IPS-NIHi7 (cell line): ENCODE results near the gene TOP1.
"Not testable (repeated sequence)": the region's sequence is repeated elsewhere in the genome, so short reads cannot be mapped to it uniquely, and the experiment has no call there.

Source experiments
- DNase-seq: peaks from one replicate; pipeline ENCODE4 v3.0.0; 2012; ENCODE audit warnings: mixed read lengths; ENCODE audit errors: extremely low spot score

The TOP1 gene

DNA sequence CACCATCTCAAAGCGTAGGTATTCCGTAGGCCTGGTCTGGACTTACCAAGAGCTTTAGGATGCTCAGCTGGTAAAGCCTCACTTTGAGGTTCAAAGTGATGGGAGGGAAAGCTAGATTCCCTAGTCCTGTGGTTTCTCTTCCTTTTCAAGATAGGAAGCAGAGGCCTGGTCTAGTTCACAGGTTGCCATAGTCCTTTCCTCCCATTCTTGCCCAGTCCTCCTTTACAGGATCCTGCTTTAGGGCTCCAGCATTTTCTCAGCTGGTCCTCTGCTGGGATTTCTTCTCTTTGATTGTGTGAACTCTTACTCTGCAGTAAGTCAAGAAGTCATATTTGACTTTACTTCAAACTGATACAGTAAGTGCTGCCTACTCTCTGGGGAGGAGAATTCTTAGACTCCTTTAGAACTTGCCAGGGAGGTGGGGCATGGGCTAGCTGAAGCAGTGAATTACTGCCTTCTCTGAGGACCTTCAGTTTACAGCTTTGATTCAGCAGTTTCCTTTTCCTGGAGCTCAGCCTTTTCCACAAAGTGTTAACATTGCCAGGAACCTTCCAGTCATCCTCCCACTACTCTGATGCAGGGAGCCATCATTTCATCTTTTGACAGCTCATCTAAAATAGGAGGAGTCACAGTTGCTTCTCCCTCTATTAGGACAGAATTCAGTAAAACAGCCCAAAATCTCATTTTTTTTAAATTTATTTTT, 65.9 kb downstream of the TOP1 start:
- DNase-seq: no peak

DNA sequence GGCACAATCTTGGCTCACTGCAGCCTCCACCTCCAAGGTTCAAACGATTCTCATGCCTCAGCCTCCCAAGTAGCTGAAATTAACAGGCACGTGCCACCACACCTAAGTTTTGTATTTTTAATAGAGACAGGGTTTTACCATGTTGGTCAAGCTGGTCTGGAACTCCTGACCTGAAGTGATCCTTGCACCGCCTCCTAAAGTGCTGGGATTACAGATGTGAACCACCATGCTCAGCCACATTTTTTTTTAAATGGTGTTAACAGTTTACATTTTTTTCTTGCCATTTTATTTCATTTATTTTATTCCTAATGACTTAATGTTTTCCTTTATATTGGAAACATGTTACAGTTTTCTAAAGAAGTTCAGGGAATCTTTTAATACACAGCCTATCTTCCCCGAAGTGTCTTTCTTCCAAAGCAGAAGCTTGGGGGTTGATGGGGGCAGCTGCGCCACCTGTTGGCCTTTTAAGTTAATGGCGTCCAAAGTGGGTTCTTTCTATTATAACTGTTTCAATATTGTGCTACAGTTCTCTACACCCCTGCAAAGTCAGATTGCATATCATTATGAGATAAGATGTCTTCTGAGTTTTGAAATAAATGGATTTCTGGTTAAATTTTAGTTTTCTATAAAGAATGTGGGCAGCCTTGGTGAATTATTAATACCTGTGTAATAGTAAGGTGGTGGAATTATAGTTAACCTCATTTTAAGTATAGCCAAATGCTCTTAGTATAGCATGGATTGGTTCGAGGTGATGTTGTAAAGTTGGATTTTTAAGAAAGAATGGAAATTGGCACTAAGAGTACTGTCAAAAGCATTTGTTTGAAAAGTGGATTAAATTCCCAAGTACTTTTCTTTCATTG, 66.7 kb downstream of the TOP1 start:
- peak; percentile 72 for DNase-seq

DNA sequence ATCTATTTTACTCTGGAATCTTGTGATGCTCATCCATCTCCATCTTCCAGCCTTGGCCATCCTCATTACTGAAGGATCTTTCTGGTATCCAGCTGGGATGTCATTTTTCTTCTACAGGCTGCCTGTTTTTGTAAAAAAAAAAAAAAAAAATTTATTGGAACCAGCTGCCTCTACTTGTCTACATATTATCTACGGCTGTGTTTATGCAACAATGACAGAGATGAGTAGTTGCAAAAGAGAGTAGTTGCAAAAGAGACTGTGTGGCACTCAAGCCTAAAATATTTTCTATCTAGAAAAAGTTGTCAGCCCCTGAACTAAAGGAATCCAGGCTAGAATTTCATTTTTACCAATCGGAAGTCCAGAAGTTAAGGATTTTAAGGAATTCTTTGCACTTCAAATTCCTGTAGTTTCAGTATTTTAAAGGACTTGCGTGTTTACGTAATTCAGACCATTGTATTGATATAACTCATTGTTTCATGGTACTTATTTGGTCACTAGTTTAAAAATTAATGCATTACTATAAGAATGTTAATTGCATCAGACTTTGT, 70.2 kb downstream of the TOP1 start:
- no peak for DNase-seq

DNA sequence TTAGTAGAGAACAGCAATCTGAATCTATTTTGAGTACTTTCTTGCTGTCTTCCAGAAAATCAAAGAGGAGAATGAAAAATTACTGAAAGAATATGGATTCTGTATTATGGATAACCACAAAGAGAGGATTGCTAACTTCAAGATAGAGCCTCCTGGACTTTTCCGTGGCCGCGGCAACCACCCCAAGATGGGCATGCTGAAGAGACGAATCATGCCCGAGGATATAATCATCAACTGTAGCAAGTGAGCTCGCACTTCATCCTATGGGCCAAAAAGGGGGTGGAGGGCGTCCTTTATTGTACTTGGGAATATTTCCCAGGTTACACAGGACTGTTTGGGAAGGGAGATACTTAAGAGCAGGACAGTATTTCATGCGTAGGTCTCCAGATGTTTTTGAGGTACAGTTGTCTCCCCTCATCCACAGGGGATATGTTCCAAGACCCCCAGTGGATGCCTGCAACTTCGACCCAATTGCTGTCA, 71.4 kb downstream of the TOP1 start:
- no peak for DNase-seq

DNA sequence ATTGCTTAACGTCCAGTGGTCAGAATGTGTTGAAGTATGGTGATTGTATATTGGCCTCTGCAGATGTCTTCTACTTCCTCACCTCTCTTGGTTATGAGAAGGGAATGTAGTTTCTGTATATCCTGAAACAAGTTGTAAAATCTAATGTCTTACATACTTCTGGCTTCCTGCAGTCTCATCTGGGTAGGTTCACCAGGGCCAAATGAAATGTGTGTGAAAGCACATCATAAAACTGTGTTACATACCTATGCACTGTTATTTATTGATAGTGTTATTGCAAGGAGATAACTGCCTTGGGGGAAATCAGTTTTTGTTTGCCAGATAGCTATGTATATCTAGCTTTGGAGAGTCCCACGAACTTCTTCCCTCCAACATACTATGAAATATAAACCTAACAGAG, 73.0 kb downstream of the TOP1 start:
- no peak for DNase-seq

DNA sequence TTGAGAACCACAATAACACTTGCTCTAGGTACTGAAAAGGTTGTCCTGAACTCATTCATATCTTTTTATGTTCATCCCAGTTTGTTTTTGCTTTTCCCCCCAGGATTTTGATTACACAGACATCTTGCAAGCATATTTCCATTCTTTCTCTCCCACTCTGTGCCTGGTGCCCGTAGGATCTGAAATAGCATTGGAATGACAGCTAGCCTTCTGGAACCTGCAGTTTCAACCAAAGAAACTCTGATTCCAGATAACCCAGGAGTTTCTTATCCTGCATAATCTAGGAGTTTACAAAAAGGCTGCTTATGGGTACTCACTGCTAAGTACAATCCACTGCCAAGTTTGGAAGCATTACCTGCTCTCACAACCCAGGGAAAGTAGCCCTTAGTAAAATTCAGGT, 79.9 kb downstream of the TOP1 start:
- no peak for DNase-seq

DNA sequence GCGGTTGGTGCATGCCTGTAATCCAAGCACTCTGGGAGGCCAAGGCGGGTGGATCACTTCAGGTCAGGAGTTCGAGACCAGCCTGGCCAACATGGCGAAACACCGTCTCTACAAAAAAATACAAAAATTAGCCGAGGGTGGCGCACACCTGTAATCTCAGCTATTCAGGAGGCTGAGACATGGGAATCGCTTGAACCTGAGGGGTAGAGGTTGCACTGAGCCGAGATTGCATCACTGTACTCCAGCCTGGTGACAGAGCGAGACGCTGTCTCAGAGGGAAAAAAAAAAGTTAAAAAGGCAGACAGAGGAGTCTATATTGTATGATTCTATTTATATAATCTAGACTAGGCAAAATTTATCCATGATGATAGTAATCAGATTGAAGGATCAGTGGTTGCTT, 81.4 kb downstream of the TOP1 start:
- no peak for DNase-seq

DNA sequence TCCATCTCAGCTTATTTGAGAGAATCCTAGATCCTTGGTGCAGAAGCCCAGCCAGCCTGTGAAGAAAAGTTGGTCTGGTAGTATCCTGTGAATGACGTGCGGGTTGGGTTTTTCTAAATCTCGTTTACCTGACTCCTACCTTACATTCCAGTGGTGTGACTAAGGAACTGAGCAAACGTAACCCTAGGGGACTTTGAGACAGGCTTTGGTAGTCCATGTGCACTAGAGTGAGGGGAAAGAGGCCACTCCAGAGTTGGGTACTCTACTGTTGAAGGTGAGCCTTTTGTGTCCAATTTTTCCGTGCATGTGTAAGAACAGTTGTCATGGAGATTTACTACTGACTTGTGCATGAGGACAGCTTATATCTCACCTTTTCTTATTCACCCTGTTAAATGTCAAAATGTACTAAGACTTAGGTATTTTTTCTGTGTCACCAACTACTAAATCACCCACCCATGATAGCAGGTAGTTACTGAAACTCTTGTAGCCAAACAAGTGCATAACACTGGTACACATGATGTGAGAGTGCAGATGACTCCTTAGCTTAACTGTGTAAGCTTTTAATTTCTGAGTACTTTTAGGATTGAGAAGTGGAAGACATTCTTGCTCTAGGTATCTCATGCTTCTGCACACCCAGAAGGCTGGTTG, 82.4 kb downstream of the TOP1 start:
- DNase-seq: no peak

DNA sequence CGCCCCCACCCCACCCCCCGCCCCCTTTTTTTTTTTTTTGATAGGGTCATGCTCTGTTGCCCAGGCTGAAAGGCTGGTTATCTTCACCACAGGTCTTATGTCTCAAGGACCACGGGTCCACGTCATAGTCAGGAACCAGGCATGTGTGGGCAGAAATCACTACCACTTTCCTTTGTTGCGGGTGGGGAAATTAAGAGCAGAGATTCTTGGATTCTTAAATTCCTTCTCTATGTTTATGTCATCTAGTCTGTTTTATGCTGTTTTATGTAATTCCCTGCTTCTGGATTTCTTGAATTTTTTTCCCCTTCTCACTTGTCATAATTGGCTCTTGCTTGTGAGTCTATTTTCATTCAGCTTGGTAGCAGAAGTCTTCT, 82.9 kb downstream of the TOP1 start:
- DNase-seq: no peak

DNA sequence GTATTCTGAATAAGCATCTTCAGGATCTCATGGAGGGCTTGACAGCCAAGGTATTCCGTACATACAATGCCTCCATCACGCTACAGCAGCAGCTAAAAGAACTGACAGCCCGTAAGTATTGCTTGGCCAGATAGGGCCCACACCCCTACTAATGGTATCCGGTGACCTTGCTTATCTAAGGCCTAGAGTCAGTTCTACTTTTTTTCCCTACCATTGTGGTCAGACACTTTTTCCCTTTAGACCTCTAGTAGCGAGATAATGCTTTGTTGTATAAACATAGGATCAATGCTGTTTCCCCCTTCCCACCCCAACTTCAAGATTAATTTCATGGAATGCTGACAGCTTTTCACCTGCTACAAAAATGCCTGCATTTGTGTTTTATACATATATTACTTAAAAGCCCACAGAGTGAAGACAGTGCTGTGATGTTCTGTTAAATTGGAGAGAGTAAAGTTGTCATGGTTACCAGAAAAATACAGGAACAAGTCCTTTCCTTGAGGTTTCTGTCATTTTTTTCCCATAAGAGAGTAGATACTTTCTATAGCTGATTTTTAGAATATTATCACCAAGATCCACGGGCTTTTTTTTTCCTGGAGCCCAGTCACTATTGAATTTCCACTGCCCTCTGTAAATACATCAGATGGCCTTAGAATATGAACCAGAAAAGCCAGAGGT, 87.8 kb downstream of the TOP1 start:
- DNase-seq: no peak

DNA sequence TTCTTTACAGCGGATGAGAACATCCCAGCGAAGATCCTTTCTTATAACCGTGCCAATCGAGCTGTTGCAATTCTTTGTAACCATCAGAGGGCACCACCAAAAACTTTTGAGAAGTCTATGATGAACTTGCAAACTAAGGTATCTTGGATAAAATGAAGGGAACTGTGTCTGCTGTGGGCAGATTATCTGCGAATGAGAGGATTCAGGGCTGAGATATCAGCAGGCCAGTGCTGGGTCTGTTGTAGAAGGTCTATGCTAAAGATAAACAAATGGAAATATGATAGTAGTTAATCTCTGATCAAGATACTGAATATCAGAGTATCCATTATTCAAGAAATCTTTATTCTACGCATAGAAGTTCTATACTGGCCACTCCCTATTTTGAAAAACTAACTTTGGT, 89.5 kb downstream of the TOP1 start:
- not testable (repeated sequence) for DNase-seq

DNA sequence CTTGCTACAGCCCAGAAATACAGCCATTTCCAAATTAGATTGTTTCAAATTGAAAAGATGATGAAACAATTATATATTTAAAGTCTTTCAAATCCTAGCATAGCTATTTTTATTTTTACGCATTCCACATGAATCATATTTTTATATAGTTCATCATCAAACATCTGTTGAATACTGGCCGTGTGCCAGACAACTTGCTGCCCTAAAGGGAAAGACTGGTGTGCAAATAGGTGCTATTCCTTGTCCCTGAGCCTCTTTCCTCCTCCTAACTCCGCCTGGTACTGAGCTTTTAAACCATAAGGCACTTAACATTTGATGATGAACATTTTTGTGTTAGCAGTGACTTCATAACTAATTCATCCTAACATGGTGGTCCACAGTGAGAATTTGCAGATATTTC, 90.0 kb downstream of the TOP1 start:
- no peak for DNase-seq

DNA sequence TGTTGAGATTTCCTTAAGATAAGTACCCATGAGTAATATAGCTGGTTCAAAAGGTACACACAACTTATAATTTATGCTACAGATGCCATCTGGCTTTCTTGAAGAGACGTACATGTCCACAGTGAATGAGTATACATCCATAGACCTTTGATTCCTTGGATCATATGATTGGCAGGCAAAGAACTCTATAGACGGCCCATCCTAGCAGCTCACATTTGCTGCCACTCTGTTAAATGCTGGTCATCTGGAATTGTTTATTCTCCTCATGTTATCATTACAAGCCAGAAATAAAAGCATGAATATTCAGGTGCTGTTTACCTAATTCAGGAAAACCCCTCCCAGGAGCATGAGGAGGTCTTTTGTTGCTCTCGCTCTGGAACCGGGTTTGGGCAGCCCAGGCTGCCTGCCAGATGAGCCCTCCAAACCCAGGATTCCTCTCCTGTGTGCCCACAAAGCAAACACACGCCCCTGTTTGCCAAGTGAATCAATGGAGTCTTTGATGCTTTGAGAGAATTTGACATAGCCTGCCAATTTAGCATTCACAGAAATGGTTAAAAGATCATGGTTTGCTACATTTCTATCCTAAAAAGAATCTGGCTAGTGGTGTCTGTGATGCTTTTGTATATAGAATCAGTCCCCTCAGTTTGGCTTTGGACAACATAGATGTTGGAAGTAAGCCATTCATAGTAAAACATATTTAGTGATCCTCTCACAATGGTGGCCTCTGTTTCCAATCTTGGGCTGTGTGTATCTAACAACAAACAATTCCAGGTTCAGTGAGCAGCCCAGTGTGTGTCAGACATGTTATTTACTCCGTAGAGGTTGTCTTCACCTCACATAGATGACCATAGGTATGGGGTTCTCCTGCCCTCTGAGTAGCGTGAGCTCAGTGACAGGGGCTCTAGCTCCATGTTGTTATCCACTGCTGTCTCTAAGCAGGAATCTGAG, 91.3 kb downstream of the TOP1 start:
- no peak for DNase-seq

DNA sequence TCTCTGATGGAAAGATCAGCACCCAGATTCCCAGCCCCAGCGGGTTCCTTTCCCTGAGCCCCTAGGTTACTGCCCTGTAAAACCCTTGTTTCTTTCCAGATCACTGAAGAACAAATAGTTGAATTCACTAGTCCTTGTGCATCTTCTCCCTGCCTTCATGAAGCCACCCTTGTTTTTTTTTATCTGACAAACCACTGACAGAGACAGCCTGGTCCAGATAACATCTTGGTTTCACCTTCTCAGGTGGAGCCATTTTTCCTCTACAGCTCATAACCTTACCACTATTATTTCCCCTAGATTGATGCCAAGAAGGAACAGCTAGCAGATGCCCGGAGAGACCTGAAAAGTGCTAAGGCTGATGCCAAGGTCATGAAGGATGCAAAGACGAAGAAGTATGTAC, 92.8 kb downstream of the TOP1 start:
- DNase-seq: no peak

DNA sequence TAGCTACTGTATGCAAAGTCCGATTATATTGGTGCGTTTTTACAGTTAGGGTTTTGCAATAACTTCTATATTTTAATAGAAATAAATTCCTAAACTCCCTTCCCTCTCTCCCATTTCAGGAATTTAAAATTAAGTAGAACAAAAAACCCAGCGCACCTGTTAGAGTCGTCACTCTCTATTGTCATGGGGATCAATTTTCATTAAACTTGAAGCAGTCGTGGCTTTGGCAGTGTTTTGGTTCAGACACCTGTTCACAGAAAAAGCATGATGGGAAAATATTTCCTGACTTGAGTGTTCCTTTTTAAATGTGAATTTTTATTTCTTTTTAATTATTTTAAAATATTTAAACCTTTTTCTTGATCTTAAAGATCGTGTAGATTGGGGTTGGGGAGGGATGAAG, 95.0 kb downstream of the TOP1 start:
- no peak for DNase-seq

DNA sequence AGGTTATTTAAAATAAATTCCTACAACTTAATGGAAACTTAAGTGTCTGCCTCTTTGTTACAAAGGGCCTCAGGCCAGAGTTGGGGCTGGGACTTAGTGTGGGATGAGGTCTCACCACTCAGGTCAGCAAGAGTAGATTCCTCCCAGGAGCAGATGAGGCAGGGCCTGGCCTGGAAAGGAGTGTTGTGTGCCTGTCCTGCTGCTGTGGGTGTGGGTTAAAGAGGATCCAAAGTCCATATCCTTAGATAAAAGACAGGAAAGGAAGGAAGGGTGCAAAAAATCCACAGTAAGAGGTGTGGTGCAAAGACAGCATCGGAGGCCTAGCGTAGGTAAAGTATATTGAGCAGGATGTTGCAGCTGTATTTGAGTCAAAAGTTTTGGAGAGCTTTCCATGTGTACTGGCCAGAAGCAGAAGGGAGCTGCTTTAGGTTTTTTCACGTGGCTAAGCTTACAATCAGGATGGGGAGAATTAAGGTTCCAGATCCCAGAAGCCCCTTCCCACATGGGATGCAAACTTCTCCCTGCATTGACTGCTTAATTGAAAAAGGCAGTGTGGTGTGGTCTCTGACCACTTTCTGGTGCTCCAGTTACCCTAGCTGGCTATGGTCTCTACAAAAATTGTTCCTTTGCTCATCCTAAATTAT, 96.0 kb downstream of the TOP1 start:
- DNase-seq: no peak

DNA sequence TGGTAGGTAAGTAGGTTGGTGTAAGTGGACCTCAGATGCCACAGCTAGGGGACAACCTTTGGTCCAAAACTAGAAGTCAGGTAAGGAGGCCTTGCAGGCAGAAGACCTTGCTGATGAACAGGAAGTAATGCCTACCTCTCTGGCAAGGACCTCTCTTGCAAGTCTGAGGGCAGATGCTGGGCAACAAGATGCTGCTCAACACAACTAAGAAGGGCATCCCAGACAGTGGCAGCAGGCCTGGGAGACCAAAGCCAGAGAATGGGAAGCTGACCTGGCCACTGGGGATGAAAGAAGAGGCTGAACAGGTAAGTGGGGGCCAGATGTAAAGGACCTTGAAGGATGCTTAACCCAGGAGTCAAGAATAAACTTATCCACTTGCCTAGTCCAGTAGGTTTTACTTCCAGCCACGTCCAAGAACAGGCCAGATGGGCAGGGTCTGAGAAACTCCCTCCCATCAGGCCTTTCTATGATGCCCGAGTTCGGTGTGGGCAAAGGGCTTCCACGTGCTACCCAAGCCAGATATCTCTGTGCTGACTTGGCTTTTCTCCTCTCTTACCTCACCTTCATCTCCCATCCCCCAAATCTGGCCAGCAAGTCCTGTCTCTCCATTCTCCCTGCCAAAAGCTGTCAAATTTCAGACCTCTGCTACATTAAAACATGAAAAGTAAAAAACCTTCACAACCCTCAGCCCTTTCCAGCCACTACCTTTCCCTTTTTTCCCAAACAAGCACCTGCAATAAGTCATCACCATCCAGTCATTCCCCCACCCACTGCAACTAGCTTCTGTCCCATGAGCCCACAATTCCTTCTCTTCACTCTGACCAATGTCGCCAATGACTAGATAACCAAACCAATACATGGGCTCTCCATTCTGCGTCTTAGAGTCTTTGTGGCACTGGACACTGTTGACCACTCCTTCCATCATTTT, 97.2 kb downstream of the TOP1 start:
- no peak for DNase-seq

DNA sequence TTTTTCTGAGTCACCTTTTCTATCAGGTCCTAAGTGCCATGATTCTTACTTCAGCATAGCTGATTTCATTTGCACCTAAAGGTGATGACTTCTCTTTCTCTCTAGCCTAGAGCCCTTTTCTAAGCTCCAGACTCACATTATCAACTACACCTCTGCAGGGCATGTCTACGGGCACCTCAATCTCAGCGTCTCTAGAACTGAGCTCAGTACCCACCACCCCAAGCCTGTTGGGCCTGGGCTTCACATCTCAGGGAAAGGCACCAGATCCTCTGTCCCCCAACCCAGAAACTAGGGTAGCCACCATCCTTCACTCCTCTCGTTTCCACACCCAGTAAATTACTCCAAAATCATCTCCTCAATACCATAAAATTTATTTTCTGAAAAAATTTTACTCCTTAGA, 98.1 kb downstream of the TOP1 start:
- no peak for DNase-seq

DNA sequence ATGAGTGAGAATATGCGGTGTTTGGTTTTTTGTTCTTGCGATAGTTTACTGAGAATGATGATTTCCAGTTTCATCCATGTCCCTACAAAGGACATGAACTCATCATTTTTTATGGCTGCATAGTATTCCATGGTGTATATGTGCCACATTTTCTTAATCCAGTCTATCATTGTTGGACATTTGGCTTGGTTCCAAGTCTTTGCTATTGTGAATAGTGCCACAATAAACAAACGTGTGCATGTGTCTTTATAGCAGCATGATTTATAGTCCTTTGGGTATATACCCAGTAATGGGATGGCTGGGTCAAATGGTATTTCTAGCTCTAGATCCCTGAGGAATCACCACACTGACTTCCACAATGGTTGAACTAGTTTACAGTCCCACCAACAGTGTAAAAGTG, 99.7 kb downstream of the TOP1 start:
- DNase-seq: not testable (repeated sequence)
